HG02885 (cell line): ENCODE results near the gene XRCC6.
"Not testable (repeated sequence)": the region's sequence is repeated elsewhere in the genome, so short reads cannot be mapped to it uniquely, and the experiment has no call there.

Experiments used
- ATAC-seq: cut with Tn5 transposase; IDR thresholded peaks from one replicate; pipeline ENCODE4 v1.9.1; 2021; ENCODE audit warnings: mild to moderate bottlenecking; ENCODE audit not compliant: unreplicated experiment, poor library complexity

The XRCC6 gene

DNA sequence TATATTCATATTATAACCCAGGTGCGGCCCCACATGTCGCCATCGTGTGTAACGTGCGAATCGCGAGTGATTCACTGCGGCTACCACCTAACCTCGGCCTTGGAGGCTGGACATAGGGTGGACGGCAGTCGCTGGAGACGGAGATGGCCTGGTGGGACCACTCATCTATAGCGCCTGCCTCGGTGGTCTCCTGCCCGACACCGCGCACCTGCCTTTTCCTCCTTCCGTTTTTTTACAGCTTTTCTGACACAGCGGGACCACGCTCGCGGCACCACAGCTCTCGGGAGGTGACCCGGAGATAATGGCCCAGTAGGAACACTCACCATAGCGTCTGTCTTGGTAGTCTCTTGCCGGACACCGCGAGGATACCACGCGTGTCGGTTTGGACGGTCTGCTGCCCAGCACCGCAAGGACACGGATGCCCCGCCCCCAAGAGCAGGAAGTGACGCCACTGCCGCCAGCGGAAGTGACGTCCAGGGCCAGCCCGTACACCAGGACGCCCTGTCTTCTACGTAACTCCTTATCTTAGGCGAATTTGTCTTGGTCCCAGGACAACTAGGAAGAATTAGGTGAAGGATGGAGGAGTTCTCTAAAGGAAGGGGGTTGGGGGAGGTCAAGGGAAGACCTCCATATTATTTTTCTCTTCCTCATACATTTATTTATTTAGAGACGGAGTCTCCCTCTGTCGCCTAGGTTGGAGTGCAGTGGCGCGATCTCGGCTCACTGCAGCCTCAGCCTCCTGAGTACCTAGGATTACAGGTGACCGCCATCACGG, 61.1 kb downstream of the XRCC6 start:
- ATAC-seq, result peak; percentile 95

- no peak for ATAC-seq
These were observed 62.0 kb downstream of the XRCC6 start for GRCh38 chr22:41683052-41683451.

GRCh38 chr22:41683616-41684015, 62.5 kb downstream of the XRCC6 start:
- no peak for ATAC-seq

- no peak for ATAC-seq
These were observed 63.1 kb downstream of the XRCC6 start for GRCh38 chr22:41684194-41684593.

- not testable (repeated sequence) for ATAC-seq
These were observed 65.8 kb downstream of the XRCC6 start for GRCh38 chr22:41686890-41687289.

- no peak for ATAC-seq
These were observed 66.8 kb downstream of the XRCC6 start for GRCh38 chr22:41687901-41688364.

GRCh38 chr22:41688365-41689211, 67.5 kb downstream of the XRCC6 start, which contains the start of gene SNU13:
SNU13 (minus strand) TSS chr22:41688867; CDS start chr22:41688796, 71 bp downstream.
- peak; percentile 84 for ATAC-seq

DNA sequence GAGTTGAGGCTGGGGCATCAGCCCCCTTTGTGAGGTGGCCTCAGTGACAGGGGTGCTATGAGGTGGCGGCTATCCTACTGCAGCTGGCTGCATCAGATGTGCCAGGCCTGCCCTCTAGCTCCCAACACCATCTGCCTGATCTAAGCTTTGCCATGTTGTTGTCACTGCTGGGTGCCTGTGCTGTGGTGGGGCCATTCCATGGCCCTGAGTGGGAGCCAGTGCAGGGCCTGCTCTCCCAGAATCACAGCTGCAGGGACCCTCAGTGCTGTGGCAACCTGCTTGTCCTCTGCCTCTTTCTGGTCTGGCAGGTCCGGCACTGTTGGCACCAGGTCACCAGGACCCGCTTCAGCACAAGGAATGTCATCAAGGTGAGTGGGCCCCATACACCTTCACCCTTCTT, 69.4 kb downstream of the XRCC6 start:
- ATAC-seq, result no peak

- no peak for ATAC-seq
These were observed 74.1 kb downstream of the XRCC6 start for GRCh38 chr22:41695211-41695610.

DNA sequence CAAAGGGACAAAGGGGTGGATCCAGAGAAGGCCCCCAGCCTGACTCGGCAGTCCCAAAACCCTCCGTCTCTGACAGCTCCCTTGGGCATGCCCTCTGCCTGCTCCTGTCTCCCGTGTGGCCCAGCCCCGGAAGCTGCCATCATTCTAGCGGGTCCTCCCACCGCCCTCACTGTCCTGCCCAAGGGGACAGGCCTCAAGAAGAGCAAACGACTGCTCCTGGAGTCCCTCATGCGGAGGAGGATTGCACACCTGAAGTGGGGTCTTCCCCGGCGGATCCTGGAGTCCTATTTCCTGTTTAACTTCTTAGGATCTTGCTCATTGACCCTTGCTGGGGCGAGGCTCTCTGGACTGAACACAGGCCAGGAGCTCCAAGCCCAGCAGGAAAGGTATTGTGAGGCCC, 75.6 kb downstream of the XRCC6 start:
- no peak for ATAC-seq

DNA sequence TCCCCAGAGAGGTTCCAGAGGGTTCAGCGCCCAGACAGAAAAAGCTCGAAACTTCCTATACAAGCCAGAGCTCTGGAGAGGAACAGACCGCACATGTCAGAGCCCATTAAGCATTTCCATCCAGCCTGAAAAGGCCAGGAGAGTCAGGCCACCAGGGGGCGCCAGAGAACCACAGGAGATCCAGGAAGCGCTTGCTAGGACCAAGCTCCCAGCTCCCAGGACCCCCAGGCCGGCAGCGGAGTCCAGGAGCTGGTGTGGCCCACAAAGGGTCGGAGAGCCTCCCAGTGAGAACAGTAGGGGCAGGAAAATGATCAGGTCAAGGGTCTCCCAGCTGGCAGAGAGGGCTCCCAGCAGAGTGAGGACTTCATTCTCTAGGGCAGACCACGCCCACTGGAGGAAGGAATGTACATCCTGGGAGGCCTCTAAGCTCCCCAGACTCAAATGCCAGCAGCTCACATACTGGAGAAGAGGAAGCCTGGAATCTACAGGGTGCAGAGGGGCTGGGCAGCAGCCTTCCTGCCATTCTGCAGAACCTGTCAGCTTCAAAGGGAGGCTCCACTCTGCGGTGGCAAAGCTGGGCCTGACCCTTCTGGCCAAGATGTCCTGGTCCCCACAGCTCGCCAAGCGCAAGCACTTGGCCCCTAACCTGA, 76.2 kb downstream of the XRCC6 start:
- ATAC-seq, result no peak

GRCh38 chr22:41699264-41700107, 78.4 kb downstream of the XRCC6 start, which contains the start of gene MEI1:
MEI1 (plus strand) TSS chr22:41699503; CDS start chr22:41699539, 36 bp downstream.
- no peak for ATAC-seq

DNA sequence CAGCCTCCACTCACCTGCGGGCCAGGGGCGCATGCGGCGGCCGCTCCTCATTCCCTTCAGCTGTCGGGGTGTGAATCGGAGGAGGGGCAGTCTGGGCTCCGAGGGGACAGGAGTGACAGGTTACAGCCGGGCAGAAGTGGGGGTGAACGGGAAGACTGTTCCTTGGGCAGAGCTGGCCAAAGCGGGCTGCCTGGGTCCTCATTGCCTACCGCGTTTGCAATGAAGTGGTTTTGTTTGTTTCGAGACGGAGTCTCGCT, 78.9 kb downstream of the XRCC6 start:
- no peak for ATAC-seq

GRCh38 chr22:41702763-41703162, 81.7 kb downstream of the XRCC6 start:
- ATAC-seq, result no peak

DNA sequence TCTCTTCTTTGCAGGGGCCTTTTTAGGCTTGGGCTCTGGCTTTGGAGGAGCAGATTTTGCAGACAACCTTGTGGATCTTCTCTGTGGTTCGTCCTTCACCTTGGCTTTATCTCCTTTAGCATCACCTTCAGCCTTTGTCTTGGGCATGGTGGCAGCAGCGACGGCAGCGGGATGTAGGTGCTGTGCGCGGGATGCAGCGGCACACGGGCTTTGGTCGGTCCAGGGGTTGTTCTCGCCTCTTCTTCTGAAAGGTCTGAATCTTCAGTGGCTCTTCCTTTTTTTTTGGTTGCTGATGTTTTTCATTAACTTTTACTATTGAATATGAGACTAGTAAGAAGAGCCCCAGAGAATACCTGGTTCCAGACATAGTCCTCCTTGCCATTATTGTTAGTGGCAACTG, 88.2 kb downstream of the XRCC6 start:
- no peak for ATAC-seq

DNA sequence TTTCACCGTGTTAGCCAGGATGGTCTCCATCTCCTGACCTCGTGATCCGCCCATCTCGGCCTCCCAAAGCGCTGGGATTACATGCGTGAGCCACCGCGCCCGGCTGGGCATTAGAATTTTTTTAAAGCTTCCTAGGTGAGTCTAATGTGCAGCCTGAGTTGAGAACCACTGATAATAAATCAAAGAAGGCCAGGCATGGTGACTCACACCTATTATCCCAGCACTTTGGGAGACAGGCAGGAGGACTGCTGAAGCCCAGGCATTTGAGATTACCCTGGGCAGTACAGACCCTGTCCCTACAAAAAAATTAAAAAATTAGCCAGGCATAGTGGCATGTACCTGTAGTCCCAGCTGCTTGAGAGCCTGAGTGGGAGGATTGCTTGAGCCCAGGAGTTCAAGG, 91.9 kb downstream of the XRCC6 start:
- ATAC-seq, result no peak
